NCI-H146 treated with DMSO at 0.1 percent for 48 hours (cell line): ENCODE data around the gene CDK11B.
"Not testable (repeated sequence)": the region's sequence is repeated elsewhere in the genome, so short reads cannot be mapped to it uniquely, and the experiment has no call there.

Experiments used
- DNase-seq: peaks from one replicate; lab custom pipeline; 2025; ENCODE audit not compliant: unreplicated experiment; lab: John Stamatoyannopoulos, UW

CDK11B gene

GRCh38 chr1:1662830-1663560 lies 4.2 kb upstream of the CDK11B start:
- DNase-seq, result not testable (repeated sequence)

GRCh38 chr1:1662392-1662791 lies 3.6 kb upstream of the CDK11B start:
- DNase-seq, result not testable (repeated sequence)

GRCh38 chr1:1648265-1648664 lies 10.5 kb downstream of the CDK11B start:
- not testable (repeated sequence) for DNase-seq

- DNase-seq, result not testable (repeated sequence)
Measured at GRCh38 chr1:1647567-1648241, 11.1 kb downstream of the CDK11B start.

GRCh38 chr1:1646326-1646725 lies 12.5 kb downstream of the CDK11B start:
- not testable (repeated sequence) for DNase-seq

GRCh38 chr1:1640711-1641461 lies 17.9 kb downstream of the CDK11B start:
- DNase-seq, result not testable (repeated sequence)

- not testable (repeated sequence) for DNase-seq
Measured at GRCh38 chr1:1640081-1640480, 18.7 kb downstream of the CDK11B start.

GRCh38 chr1:1639368-1639767 lies 19.4 kb downstream of the CDK11B start:
- DNase-seq, result not testable (repeated sequence)

- not testable (repeated sequence) for DNase-seq
Measured at GRCh38 chr1:1638528-1638927, 20.3 kb downstream of the CDK11B start.

- DNase-seq, result not testable (repeated sequence)
Measured at GRCh38 chr1:1637479-1637875, 21.3 kb downstream of the CDK11B start.

GRCh38 chr1:1636621-1637478 lies 22.0 kb downstream of the CDK11B start:
- DNase-seq, result not testable (repeated sequence)

GRCh38 chr1:1634613-1635012 lies 24.2 kb downstream of the CDK11B start:
- not testable (repeated sequence) for DNase-seq

- not testable (repeated sequence) for DNase-seq
Measured at GRCh38 chr1:1633409-1633808, 25.4 kb downstream of the CDK11B start.

- no peak for DNase-seq
Measured at GRCh38 chr1:1631782-1632420, 26.9 kb downstream of the CDK11B start, which contains the start of gene MMP23B. MMP23B (plus strand) TSS chr1:1632173; CDS start chr1:1632219, 46 bp downstream.

GRCh38 chr1:1630965-1631781 lies 27.6 kb downstream of the CDK11B start:
- no peak for DNase-seq

GRCh38 chr1:1630191-1630964 lies 28.4 kb downstream of the CDK11B start:
- DNase-seq, result peak; percentile 4

- DNase-seq, result no peak
Measured at GRCh38 chr1:1629430-1630190, 29.2 kb downstream of the CDK11B start.
